Neural crest cell (in vitro differentiated cells): ENCODE measurements around the gene ZNRF1. TPM values are rescaled to one million over a fixed set of nuclear protein-coding genes. Genes with fewer than 3 reads are reported as not detected.

ENCODE experiments used
- DNase-seq: peaks from one replicate; pipeline ENCODE4 v3.0.0; 2021; ENCODE audit warnings: low read depth, mixed read lengths, low spot score
- H3K27ac Mint-ChIP-seq: one replicate; pipeline ENCODE4 v1.8.0; 2021; ENCODE audit warnings: mild to moderate bottlenecking, mixed read lengths; ENCODE audit not compliant: unreplicated experiment
- H3K27me3 Mint-ChIP-seq: 2 replicates; pipeline ENCODE4 v1.8.0; 2021; ENCODE audit warnings: low read depth, mild to moderate bottlenecking, mixed read lengths
- H3K36me3 Mint-ChIP-seq: 2 replicates; pipeline ENCODE4 v1.8.0; 2021; ENCODE audit warnings: low read depth, mild to moderate bottlenecking, mixed read lengths
- H3K4me1 Mint-ChIP-seq: 2 replicates; pipeline ENCODE4 v1.8.0; 2021; ENCODE audit warnings: mixed read lengths
- H3K4me3 Mint-ChIP-seq: one replicate; pipeline ENCODE4 v1.8.0; 2021; ENCODE audit warnings: mild to moderate bottlenecking, mixed read lengths
- H3K9me3 Mint-ChIP-seq: 2 replicates; pipeline ENCODE4 v1.8.0; 2021; ENCODE audit warnings: mixed read lengths
- CTCF ChIP-seq: fragments of 200-600 bp; sonication (generic); conservative IDR thresholded peaks from 2 replicates; pipeline ENCODE4 v1.5.0; 2021; ENCODE audit warnings: antibody characterized with exemption, mild to moderate bottlenecking
- total RNA-seq: library from RNA; stranded (reverse); gene quantifications from 2 replicates; pipeline ENCODE4 v1.2.1, GENCODE V29; 2021

Gene ZNRF1
- total RNA-seq, 1 donor from 2014 or later: 48.4 TPM

GRCh38 chr16:75000481-75001081 lies 1.8 kb downstream of the ZNRF1 start:
- Mint-ChIP-seq H3K4me3 (peak overlapping the region; percentile 88), H3K9me3 (no peaks in the 10 kb centered on the region), H3K36me3 (no peaks in the 10 kb centered on the region), H3K27me3 (peaks cover 2% of the 10 kb centered on the region), H3K27ac (peak overlapping the region; percentile 65), H3K4me1 (peaks cover 34% of the 10 kb centered on the region)
- TF ChIP-seq CTCF: no peak
- DNase-seq: peak; percentile 12

GRCh38 chr16:75002474-75002873 lies 3.6 kb downstream of the ZNRF1 start:
- H3K36me3 Mint-ChIP-seq: peaks cover 2% of the 10 kb centered on the region
- H3K4me3 Mint-ChIP-seq: peak overlapping the region; percentile 53
- H3K4me1 Mint-ChIP-seq: peaks cover 34% of the 10 kb centered on the region
- H3K27me3 Mint-ChIP-seq: peaks cover 2% of the 10 kb centered on the region
- no peaks in the 10 kb centered on the region for H3K9me3 Mint-ChIP-seq
- no peak for DNase-seq
- no peak for TF ChIP-seq CTCF
- H3K27ac Mint-ChIP-seq: no peak overlapping the region

- no peak for DNase-seq
- Mint-ChIP-seq H3K36me3 (peaks cover 5% of the 10 kb centered on the region), H3K4me3 (peak overlapping the region; percentile 67), H3K9me3 (no peaks in the 10 kb centered on the region), H3K27me3 (no peaks in the 10 kb centered on the region), H3K4me1 (peaks cover 27% of the 10 kb centered on the region), H3K27ac (no peak overlapping the region)
- TF ChIP-seq CTCF: no peak
These were observed 5.1 kb downstream of the ZNRF1 start for GRCh38 chr16:75003931-75004330.

- H3K4me1 Mint-ChIP-seq: peaks cover 27% of the 10 kb centered on the region
- no peaks in the 10 kb centered on the region for H3K9me3 Mint-ChIP-seq
- no peak for TF ChIP-seq CTCF
- peak overlapping the region; percentile 67 for H3K4me3 Mint-ChIP-seq
- peaks cover 7% of the 10 kb centered on the region for H3K36me3 Mint-ChIP-seq
- no peak for DNase-seq
- H3K27me3 Mint-ChIP-seq: no peaks in the 10 kb centered on the region
- H3K27ac Mint-ChIP-seq: no peak overlapping the region
These were observed 5.6 kb downstream of the ZNRF1 start for GRCh38 chr16:75004460-75004859.

GRCh38 chr16:75005697-75006096 lies 6.9 kb downstream of the ZNRF1 start:
- H3K27ac Mint-ChIP-seq: no peak overlapping the region
- H3K27me3 Mint-ChIP-seq: no peaks in the 10 kb centered on the region
- peaks cover 19% of the 10 kb centered on the region for H3K4me1 Mint-ChIP-seq
- TF ChIP-seq CTCF: no peak
- no peak overlapping the region for H3K4me3 Mint-ChIP-seq
- H3K9me3 Mint-ChIP-seq: no peaks in the 10 kb centered on the region
- peaks cover 7% of the 10 kb centered on the region for H3K36me3 Mint-ChIP-seq
- DNase-seq: no peak
